Fibroblast of villous mesenchyme (primary cell): ENCODE measurements around the gene NUTF2. TPM values are rescaled to one million over a fixed set of nuclear protein-coding genes. Genes with fewer than 3 reads are reported as not detected.

Source experiments
- DNase-seq: peaks from one replicate; pipeline ENCODE4 v3.0.0-alpha.2; 2010; ENCODE audit warnings: low read depth
- H3K4me3 ChIP-seq: 2 replicates; pipeline ENCODE4 v1.5.1; 2011; ENCODE audit warnings: low read depth, mild to moderate bottlenecking, low read length
- CTCF ChIP-seq: IDR thresholded peaks from 2 replicates; pipeline ENCODE4 v1.5.1; 2012; ENCODE audit warnings: low read depth, mild to moderate bottlenecking, low read length; ENCODE audit not compliant: insufficient read depth
- total RNA-seq: library from RNA; depleted of rRNA; stranded (reverse); fragments of >200 nt; gene quantifications from 2 replicates; pipeline ENCODE4 v1.2.3, GENCODE V29; 2012

NUTF2 gene
- total RNA-seq, 1 donor = 342 TPM

GRCh38 chr16:67883872-67884261 is 37.1 kb downstream of the NUTF2 start:
- DNase-seq = peak; percentile 47
- no peak overlapping the region for H3K4me3 ChIP-seq
- peak; percentile 85 for TF ChIP-seq CTCF

GRCh38 chr16:67884684-67885083 is 38.0 kb downstream of the NUTF2 start, which contains the start of gene NRN1L:
Gene NRN1L, plus strand, starts transcription at chr16:67884885. Its CDS starts 19 bp downstream, at chr16:67884904.
- TF ChIP-seq CTCF = no peak

GRCh38 chr16:67885545-67885944 is 38.8 kb downstream of the NUTF2 start:
- DNase-seq = no peak
- no peak overlapping the region for H3K4me3 ChIP-seq
- TF ChIP-seq CTCF = no peak

More at GRCh38 chr16:67884684-67885083, 38.0 kb downstream of the NUTF2 start, which contains the start of gene NRN1L:
- H3K4me3 ChIP-seq = no peak within 1 kb of the TSS
- peak; percentile 90 for DNase-seq

GRCh38 chr16:67885976-67886375 is 39.2 kb downstream of the NUTF2 start:
- TF ChIP-seq CTCF = no peak
- no peak for DNase-seq
- no peak overlapping the region for H3K4me3 ChIP-seq

- no peak for TF ChIP-seq CTCF
- DNase-seq = no peak
- no peak overlapping the region for H3K4me3 ChIP-seq
These were observed 39.7 kb downstream of the NUTF2 start for GRCh38 chr16:67886387-67886786.

GRCh38 chr16:67888331-67888730 is 41.6 kb downstream of the NUTF2 start:
- TF ChIP-seq CTCF = no peak
- no peak overlapping the region for H3K4me3 ChIP-seq
- DNase-seq = no peak

- H3K4me3 ChIP-seq = peak overlapping the region; percentile 62
- DNase-seq = no peak
- no peak for TF ChIP-seq CTCF
These were observed 45.6 kb downstream of the NUTF2 start for GRCh38 chr16:67892375-67892774.
